WTC11 (cell line): ENCODE results near the gene SAMD10.

Experiments
- AFF4 ChIP-seq: sonication (generic); formaldehyde crosslinking; IDR thresholded peaks from 2 replicates; pipeline ENCODE4 v1.8.1; 2023; ENCODE audit warnings: mild to moderate bottlenecking, missing genetic modification reagents, borderline replicate concordance
- ATF3 ChIP-seq: sonication (generic); formaldehyde crosslinking; conservative IDR thresholded peaks from 2 replicates; pipeline ENCODE4 v1.8.1; 2022; ENCODE audit warnings: mild to moderate bottlenecking, missing genetic modification reagents
- CTCF ChIP-seq: fragments of 200-600 bp; IDR thresholded peaks from 2 replicates; pipeline ENCODE4 v1.8.0; 2022; ENCODE audit warnings: antibody characterized with exemption
- E2F4 ChIP-seq: sonication (generic); formaldehyde crosslinking; IDR thresholded peaks from 2 replicates; pipeline ENCODE4 v1.8.1; 2022; ENCODE audit warnings: low read depth, mild to moderate bottlenecking, moderate library complexity, missing genetic modification reagents, borderline replicate concordance
- KAT7 ChIP-seq: sonication (generic); formaldehyde crosslinking; IDR thresholded peaks from 2 replicates; pipeline ENCODE4 v1.8.1; 2023; ENCODE audit warnings: missing genetic modification reagents, mild to moderate bottlenecking, borderline replicate concordance
- NR2C2 ChIP-seq: sonication (generic); formaldehyde crosslinking; IDR thresholded peaks from 2 replicates; pipeline ENCODE4 v1.8.0; 2022; ENCODE audit warnings: mild to moderate bottlenecking, missing genetic modification reagents
- SP1 ChIP-seq: sonication (generic); formaldehyde crosslinking; conservative IDR thresholded peaks from 2 replicates; pipeline ENCODE4 v1.8.1; 2022; ENCODE audit warnings: missing genetic modification reagents
- ZBTB43 ChIP-seq: sonication (generic); formaldehyde crosslinking; IDR thresholded peaks from 2 replicates; pipeline ENCODE4 v1.8.1; 2023; ENCODE audit warnings: mild to moderate bottlenecking, missing genetic modification reagents
- ZNF121 ChIP-seq: sonication (generic); formaldehyde crosslinking; IDR thresholded peaks from 2 replicates; pipeline ENCODE4 v1.8.0; 2023; ENCODE audit warnings: missing genetic modification reagents
- ZNF232 ChIP-seq: sonication (generic); formaldehyde crosslinking; IDR thresholded peaks from 2 replicates; pipeline ENCODE4 v1.8.0; 2022; ENCODE audit warnings: mild to moderate bottlenecking, missing genetic modification reagents
- TF ChIP-seq, protein P1 (sequence below): sonication (generic); formaldehyde crosslinking; IDR thresholded peaks from 2 replicates; pipeline ENCODE4 v1.8.1; 2022; ENCODE audit warnings: missing genetic modification reagents, borderline replicate concordance
- TF ChIP-seq, protein P2 (sequence below): sonication (generic); formaldehyde crosslinking; IDR thresholded peaks from 2 replicates; pipeline ENCODE4 v1.8.0; 2022; ENCODE audit warnings: mild to moderate bottlenecking, missing genetic modification reagents
- TF ChIP-seq, protein P3 (sequence below): sonication (generic); formaldehyde crosslinking; IDR thresholded peaks from 2 replicates; pipeline ENCODE4 v1.8.1; 2023; ENCODE audit warnings: mild to moderate bottlenecking, missing genetic modification reagents, moderate library complexity
- TF ChIP-seq, protein P4 (sequence below): sonication (generic); formaldehyde crosslinking; IDR thresholded peaks from 2 replicates; pipeline ENCODE4 v1.8.0; 2022; ENCODE audit warnings: mild to moderate bottlenecking, missing genetic modification reagents

DNA sequence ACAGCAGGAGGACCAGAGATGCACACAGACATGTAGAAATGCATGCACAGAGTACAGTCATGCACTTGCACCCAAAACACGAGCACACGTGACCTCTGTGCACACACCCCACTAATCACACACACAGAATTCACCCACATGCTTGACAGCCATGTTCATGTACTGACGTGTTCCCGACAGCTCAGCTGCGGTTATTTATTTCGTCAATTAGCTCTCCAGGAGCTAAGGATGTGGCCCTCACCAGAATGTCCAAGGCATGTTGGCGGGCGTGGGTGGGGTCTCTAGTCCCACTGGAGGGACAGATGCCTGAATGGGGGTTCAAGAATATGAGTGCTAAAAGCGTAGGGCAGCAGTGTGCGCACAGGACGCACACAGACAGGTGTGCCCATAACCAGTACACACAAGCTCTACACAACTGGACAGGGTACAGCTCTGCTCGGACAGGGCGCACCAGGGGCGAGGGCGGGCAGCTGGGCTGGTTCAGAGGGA is 919 bp upstream of the SAMD10 start:
- no peak for TF ChIP-seq AFF4
- no peak for TF ChIP-seq SP1 (CRISPR knock-in tag)
- TF ChIP-seq ZNF121 (CRISPR knock-in tag), result no peak
- TF ChIP-seq, protein P1, sequence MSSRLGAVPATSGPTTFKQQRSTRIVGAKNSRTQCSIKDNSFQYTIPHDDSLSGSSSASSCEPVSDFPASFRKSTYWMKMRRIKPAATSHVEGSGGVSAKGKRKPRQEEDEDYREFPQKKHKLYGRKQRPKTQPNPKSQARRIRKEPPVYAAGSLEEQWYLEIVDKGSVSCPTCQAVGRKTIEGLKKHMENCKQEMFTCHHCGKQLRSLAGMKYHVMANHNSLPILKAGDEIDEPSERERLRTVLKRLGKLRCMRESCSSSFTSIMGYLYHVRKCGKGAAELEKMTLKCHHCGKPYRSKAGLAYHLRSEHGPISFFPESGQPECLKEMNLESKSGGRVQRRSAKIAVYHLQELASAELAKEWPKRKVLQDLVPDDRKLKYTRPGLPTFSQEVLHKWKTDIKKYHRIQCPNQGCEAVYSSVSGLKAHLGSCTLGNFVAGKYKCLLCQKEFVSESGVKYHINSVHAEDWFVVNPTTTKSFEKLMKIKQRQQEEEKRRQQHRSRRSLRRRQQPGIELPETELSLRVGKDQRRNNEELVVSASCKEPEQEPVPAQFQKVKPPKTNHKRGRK, result no peak
- TF ChIP-seq ZBTB43 (CRISPR knock-in tag), result no peak
- TF ChIP-seq, protein P2, sequence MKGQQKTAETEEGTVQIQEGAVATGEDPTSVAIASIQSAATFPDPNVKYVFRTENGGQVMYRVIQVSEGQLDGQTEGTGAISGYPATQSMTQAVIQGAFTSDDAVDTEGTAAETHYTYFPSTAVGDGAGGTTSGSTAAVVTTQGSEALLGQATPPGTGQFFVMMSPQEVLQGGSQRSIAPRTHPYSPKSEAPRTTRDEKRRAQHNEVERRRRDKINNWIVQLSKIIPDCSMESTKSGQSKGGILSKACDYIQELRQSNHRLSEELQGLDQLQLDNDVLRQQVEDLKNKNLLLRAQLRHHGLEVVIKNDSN, result no peak
- TF ChIP-seq NR2C2, result no peak
- no peak for TF ChIP-seq ZNF232
- no peak for TF ChIP-seq CTCF
- TF ChIP-seq E2F4 (CRISPR knock-in tag), result no peak
- TF ChIP-seq, protein P3, sequence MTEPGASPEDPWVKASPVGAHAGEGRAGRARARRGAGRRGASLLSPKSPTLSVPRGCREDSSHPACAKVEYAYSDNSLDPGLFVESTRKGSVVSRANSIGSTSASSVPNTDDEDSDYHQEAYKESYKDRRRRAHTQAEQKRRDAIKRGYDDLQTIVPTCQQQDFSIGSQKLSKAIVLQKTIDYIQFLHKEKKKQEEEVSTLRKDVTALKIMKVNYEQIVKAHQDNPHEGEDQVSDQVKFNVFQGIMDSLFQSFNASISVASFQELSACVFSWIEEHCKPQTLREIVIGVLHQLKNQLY (CRISPR knock-in tag), result no peak
- TF ChIP-seq ATF3, result no peak
- TF ChIP-seq, protein P4, sequence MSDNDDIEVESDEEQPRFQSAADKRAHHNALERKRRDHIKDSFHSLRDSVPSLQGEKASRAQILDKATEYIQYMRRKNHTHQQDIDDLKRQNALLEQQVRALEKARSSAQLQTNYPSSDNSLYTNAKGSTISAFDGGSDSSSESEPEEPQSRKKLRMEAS, result no peak
- TF ChIP-seq KAT7 (CRISPR knock-in tag), result no peak
